ENCODE data around the gene KRR1. TPM values are rescaled to one million over a fixed set of nuclear protein-coding genes. Genes with fewer than 3 reads are reported as not detected.

Gene KRR1
- total RNA-seq, 4 donors from 2014 or later, result 26.8 to 43.1 (median 34.8) TPM

DNA sequence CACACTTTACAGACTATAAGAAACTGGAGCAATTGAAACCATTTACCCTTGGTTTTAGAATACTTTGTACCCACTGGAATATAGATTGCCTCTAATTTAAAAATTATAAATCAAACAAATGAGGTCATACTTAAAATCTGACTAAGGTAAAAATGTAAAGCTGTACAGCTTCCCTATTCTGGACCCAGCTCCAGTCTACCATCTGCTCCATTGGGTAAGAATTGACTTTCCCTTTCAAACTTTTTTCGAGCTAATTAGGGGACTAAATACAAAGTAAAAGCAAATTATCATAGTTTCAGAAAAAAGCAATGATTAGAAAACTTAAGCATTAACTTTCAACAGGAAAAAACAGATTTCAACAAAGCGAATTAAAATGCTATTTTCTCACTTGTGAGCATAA, 4.3 kb downstream of the KRR1 start:
- TF ChIP-seq POLR2A (IDR thresholded peaks at IDR 0.05), result no peak
- TF ChIP-seq, protein P1, sequence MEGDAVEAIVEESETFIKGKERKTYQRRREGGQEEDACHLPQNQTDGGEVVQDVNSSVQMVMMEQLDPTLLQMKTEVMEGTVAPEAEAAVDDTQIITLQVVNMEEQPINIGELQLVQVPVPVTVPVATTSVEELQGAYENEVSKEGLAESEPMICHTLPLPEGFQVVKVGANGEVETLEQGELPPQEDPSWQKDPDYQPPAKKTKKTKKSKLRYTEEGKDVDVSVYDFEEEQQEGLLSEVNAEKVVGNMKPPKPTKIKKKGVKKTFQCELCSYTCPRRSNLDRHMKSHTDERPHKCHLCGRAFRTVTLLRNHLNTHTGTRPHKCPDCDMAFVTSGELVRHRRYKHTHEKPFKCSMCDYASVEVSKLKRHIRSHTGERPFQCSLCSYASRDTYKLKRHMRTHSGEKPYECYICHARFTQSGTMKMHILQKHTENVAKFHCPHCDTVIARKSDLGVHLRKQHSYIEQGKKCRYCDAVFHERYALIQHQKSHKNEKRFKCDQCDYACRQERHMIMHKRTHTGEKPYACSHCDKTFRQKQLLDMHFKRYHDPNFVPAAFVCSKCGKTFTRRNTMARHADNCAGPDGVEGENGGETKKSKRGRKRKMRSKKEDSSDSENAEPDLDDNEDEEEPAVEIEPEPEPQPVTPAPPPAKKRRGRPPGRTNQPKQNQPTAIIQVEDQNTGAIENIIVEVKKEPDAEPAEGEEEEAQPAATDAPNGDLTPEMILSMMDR (IDR thresholded peaks at IDR 0.05 in 4 of 5, conservative IDR thresholded peaks at IDR 0.05 in 1 of 5), result no peak
- DNase-seq (no peak), ATAC-seq (no peak)
- no peaks in the 10 kb centered on the region for H3K27me3 ChIP-seq
- no peak overlapping the region for H3K27ac ChIP-seq
- peaks cover 25 to 35% of the 10 kb centered on the region in 2 donors for H3K4me1 ChIP-seq
- peaks cover 0 to 47% of the 10 kb centered on the region in 2 donors for H3K36me3 ChIP-seq
- in situ Hi-C loops (cut with MboI; ENCODE audit: low sequenced_read_pairs in 4 of 4), result loop anchor here in 3 of 4 donors (10.0 to 25.0 kb wide), 3 partner anchors 172 to 1255 kb away; partner anchors contain the start of genes CAPS2 (in 2 of the 3), GLIPR1L1 (in 2 of the 3) and ZDHHC17 (in 1 of the 3)
- H3K9me3 ChIP-seq, result no peaks in the 10 kb centered on the region
- intact Hi-C loops (cut with DNase I; ENCODE audit: low total_unique reads), result no loop called here
- no peak overlapping the region for H3K4me3 ChIP-seq

DNA sequence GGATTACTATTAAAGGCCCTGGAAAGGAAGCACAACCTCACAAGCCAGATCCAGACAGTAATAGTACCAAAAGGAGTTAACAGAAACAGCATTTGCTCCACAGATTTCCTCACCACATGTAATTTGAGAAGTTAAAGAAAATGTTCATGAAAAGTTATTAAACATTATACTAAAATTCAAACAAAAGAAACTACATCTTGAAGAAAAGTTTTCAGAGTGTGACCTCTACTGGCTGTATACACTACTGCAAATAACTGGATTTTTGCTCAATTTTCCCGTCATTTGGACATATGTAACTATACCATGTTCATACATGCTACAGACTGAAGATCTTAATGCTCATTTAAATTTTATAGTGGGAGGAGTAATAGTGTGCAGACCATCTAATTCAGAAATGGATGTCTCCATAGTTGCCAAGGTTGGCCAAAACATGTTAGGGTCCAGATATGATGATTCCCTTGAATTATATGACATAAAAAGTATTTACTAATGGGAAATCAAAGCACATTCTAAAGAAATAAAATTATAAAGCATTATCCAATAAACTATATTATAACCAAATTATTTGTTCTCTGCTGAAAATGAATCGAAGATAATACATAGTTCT, 5.6 kb downstream of the KRR1 start:
- Histone ChIP-seq H3K9me3 (no peaks in the 10 kb centered on the region), H3K27ac (no peak overlapping the region), H3K4me1 (peaks cover 20 to 33% of the 10 kb centered on the region in 2 donors), H3K4me3 (no peak overlapping the region), H3K36me3 (peaks cover 0 to 59% of the 10 kb centered on the region in 2 donors), H3K27me3 (no peaks in the 10 kb centered on the region)
- ATAC-seq (no peak), DNase-seq (no peak)
- intact Hi-C loops (cut with DNase I; ENCODE audit: low total_unique reads) (loop anchor here (2.0 kb wide), 1 partner anchor 171 kb away; the partner anchor contains the start of gene GLIPR1L1), in situ Hi-C loops (cut with MboI; ENCODE audit: low sequenced_read_pairs in 4 of 4) (loop anchor here in 3 of 4 donors (10.0 to 25.0 kb wide), 3 partner anchors 171 to 1256 kb away; partner anchors contain the start of genes CAPS2 (in 2 of the 3), GLIPR1L1 (in 2 of the 3) and ZDHHC17 (in 1 of the 3))
- TF ChIP-seq POLR2A (IDR thresholded peaks at IDR 0.05), result no peak
- TF ChIP-seq, protein P1 (IDR thresholded peaks at IDR 0.05 in 4 of 5, conservative IDR thresholded peaks at IDR 0.05 in 1 of 5), result peak in 4 of 5 experiments; percentile 14 to 44 (median 26)

DNA sequence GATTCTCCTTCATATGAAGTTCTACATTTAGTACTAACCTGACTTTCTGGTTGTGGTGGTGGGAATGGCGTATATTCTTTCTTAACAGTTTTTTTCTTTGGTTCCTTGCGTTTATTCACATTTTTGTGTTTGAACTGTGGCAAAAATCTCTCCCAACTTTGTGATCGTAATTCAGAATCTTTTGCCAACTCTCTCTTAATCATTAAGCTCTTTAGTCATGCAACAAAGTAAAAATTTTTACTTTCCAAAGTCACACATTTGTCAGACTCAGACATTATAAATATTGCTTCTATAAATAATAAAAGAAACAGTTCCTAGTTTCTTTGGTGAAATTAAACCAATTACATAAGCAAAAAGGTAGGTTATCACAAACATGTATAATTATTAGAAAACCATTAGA, 7.5 kb downstream of the KRR1 start:
- ATAC-seq, result no peak

DNA sequence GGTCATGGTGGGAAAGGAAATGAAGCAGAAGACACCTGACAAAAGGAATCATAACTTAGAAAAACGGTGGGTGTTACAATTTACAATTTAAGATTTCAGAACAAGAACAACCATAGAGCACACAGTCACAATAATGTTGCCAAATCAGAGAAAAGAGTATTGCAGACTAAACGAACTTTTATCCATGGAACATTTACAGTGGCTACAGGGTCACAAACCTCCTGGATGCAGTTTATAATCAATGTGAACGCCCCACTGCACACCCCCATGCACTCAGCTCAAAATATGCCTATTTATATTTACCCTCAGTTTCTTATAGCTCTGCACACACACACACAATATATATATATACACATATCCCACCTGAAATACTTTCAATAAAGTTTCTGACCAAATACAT, 8.0 kb downstream of the KRR1 start:
- H3K4me1 ChIP-seq, result peaks cover 2 to 9% of the 10 kb centered on the region in 2 donors
- no peaks in the 10 kb centered on the region for H3K9me3 ChIP-seq
- DNase-seq, result no peak
- TF ChIP-seq POLR2A (IDR thresholded peaks at IDR 0.05), result no peak
- TF ChIP-seq, protein P1 (IDR thresholded peaks at IDR 0.05 in 4 of 5, conservative IDR thresholded peaks at IDR 0.05 in 1 of 5), result no peak
- H3K27ac ChIP-seq, result no peak overlapping the region
- H3K27me3 ChIP-seq, result no peaks in the 10 kb centered on the region
- intact Hi-C loops (cut with DNase I; ENCODE audit: low total_unique reads), result no loop called here
- H3K36me3 ChIP-seq, result peaks cover 0 to 83% of the 10 kb centered on the region in 2 donors
- H3K4me3 ChIP-seq, result no peak overlapping the region
- ATAC-seq, result no peak
- in situ Hi-C loops (cut with MboI; ENCODE audit: low sequenced_read_pairs in 4 of 4), result loop anchor here in 3 of 4 donors (10.0 to 25.0 kb wide), 3 partner anchors 169 to 1259 kb away; partner anchors contain the start of genes CAPS2 (in 2 of the 3), GLIPR1L1 (in 2 of the 3) and ZDHHC17 (in 1 of the 3)

More for the DNA sequence above, 7.5 kb downstream of the KRR1 start:
- no peaks in the 10 kb centered on the region for H3K9me3 ChIP-seq
- in situ Hi-C loops (cut with MboI; ENCODE audit: low sequenced_read_pairs in 4 of 4) (loop anchor here in 3 of 4 donors (10.0 to 25.0 kb wide), 3 partner anchors 169 to 1258 kb away; partner anchors contain the start of genes CAPS2 (in 2 of the 3), GLIPR1L1 (in 2 of the 3) and ZDHHC17 (in 1 of the 3)), intact Hi-C loops (cut with DNase I; ENCODE audit: low total_unique reads) (loop anchor here (2.0 kb wide), 1 partner anchor 169 kb away; the partner anchor contains the start of gene GLIPR1L1)
- no peak for DNase-seq
- H3K36me3 ChIP-seq, result peaks cover 0 to 79% of the 10 kb centered on the region in 2 donors
- TF ChIP-seq, protein P1 (IDR thresholded peaks at IDR 0.05 in 4 of 5, conservative IDR thresholded peaks at IDR 0.05 in 1 of 5), result no peak
- no peak overlapping the region for H3K27ac ChIP-seq
- H3K4me1 ChIP-seq, result peaks cover 6 to 13% of the 10 kb centered on the region in 2 donors
- H3K4me3 ChIP-seq, result no peak overlapping the region
- no peaks in the 10 kb centered on the region for H3K27me3 ChIP-seq

Measured in gastrocnemius medialis (tissue), 4 donors.